ENCODE measurements around the gene ZNF839.

ZNF839 gene

DNA sequence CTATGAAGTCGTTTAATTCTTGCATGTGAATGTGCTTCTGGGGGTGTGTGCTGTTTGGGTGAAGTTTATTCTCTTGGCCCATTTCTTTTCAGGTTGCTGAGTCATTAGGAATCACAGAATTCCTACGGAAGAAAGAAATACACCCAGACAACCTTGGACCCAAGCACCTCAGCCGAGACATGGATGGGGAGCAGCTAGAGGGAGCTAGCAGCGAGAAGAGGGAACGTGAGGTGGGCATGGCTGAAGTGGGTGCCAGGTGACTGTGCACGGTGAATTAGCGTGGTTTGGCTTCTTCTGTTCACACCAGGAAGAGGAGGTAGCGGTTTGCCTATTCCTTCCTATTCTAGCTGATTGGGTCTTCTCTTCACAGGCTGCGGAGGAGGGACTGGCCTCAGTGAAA, 19.2 kb downstream of the ZNF839 start:
- no peaks in the 10 kb centered on the region for H3K9me3 ChIP-seq
- TF ChIP-seq, protein P1, sequence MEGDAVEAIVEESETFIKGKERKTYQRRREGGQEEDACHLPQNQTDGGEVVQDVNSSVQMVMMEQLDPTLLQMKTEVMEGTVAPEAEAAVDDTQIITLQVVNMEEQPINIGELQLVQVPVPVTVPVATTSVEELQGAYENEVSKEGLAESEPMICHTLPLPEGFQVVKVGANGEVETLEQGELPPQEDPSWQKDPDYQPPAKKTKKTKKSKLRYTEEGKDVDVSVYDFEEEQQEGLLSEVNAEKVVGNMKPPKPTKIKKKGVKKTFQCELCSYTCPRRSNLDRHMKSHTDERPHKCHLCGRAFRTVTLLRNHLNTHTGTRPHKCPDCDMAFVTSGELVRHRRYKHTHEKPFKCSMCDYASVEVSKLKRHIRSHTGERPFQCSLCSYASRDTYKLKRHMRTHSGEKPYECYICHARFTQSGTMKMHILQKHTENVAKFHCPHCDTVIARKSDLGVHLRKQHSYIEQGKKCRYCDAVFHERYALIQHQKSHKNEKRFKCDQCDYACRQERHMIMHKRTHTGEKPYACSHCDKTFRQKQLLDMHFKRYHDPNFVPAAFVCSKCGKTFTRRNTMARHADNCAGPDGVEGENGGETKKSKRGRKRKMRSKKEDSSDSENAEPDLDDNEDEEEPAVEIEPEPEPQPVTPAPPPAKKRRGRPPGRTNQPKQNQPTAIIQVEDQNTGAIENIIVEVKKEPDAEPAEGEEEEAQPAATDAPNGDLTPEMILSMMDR (IDR thresholded peaks at IDR 0.05), result no peak
- no peak overlapping the region for H3K27ac ChIP-seq
- H3K4me1 ChIP-seq (ENCODE audit: control insufficient read depth in 1 of 2, insufficient read depth in 1 of 2, low read depth in 1 of 2, low read length in 1 of 2), result peaks cover 7 to 10% of the 10 kb centered on the region in 2 experiments
- H3K36me3 ChIP-seq, result peaks cover 68% of the 10 kb centered on the region
- H3K4me3 ChIP-seq (ENCODE audit: low read depth in 1 of 2, low read length in 1 of 2), result no peak overlapping the region
- H3K27me3 ChIP-seq, result no peaks in the 10 kb centered on the region

DNA sequence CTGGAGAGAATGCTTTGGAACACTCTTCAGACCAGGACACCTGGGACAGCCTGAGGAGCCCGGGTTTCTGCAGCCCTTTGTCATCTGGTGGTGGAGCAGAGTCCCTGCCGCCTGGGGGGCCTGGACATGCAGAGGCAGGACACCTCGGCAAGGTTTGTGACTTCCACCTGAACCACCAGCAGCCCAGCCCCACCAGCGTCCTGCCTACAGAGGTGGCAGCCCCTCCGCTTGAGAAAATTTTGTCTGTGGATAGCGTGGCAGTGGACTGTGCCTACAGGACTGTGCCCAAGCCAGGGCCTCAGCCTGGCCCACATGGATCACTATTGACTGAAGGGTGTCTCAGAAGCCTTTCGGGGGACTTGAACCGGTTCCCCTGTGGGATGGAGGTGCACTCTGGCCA, 22.0 kb downstream of the ZNF839 start:
- no peak overlapping the region for H3K27ac ChIP-seq

DNA sequence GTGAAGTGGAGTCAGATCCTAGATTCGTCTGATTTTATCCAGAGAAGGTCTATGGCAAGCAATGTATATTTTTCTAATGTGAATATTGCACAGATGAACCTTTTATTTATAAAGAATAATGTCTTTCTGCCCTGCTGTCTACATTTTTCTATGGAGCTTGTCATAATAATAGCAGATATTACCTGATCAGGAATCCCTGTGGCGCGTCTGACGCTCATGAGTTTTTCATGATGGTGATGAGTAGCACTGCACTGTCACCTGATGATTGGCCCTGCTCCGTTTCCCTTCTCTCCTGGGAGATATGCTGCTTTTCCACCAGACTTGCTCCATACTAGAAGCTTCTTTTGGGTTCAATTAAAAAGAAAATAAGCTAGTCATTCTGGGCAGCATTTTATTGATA, 22.7 kb downstream of the ZNF839 start:
- TF ChIP-seq, protein P1 (IDR thresholded peaks at IDR 0.05), result no peak
- Histone ChIP-seq H3K27ac (no peak overlapping the region), H3K27me3 (no peaks in the 10 kb centered on the region), H3K9me3 (no peaks in the 10 kb centered on the region), H3K4me3 (ENCODE audit: low read depth in 1 of 2, low read length in 1 of 2) (no peak overlapping the region), H3K4me1 (ENCODE audit: control insufficient read depth in 1 of 2, insufficient read depth in 1 of 2, low read depth in 1 of 2, low read length in 1 of 2) (no peaks in the 10 kb centered on the region), H3K36me3 (peaks cover 87% of the 10 kb centered on the region)

More for the DNA sequence above, 22.0 kb downstream of the ZNF839 start:
- Histone ChIP-seq H3K4me3 (ENCODE audit: low read depth in 1 of 2, low read length in 1 of 2) (no peak overlapping the region), H3K4me1 (ENCODE audit: control insufficient read depth in 1 of 2, insufficient read depth in 1 of 2, low read depth in 1 of 2, low read length in 1 of 2) (no peaks in the 10 kb centered on the region), H3K27me3 (no peaks in the 10 kb centered on the region), H3K9me3 (no peaks in the 10 kb centered on the region), H3K36me3 (peaks cover 89% of the 10 kb centered on the region)
- TF ChIP-seq, protein P1 (IDR thresholded peaks at IDR 0.05), result no peak

DNA sequence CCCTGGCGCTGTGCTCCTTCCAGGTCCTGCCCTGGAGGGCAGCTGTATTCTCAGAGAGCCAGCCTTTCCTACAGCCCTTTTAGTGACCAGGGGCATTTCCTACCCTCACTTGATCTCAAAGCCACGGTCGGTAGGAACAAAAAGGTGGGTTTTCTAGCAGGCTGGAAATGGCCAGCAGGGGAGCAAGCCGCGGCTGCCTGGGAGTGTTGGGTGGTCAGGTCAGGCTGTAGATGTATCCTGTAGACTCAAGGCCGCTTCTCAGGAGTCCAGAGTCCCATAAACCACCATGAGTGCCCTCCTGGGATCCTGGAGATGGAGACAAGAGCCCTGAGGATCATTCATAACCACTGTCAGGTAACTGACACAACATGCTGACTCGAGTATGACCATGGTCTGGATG, 24.5 kb downstream of the ZNF839 start:
- Histone ChIP-seq H3K27ac (no peak overlapping the region), H3K27me3 (no peaks in the 10 kb centered on the region), H3K4me1 (ENCODE audit: control insufficient read depth in 1 of 2, insufficient read depth in 1 of 2, low read depth in 1 of 2, low read length in 1 of 2) (no peaks in the 10 kb centered on the region), H3K36me3 (peaks cover 85% of the 10 kb centered on the region), H3K9me3 (no peaks in the 10 kb centered on the region), H3K4me3 (ENCODE audit: low read depth in 1 of 2, low read length in 1 of 2) (no peak overlapping the region)
- TF ChIP-seq, protein P1 (IDR thresholded peaks at IDR 0.05), result no peak

DNA sequence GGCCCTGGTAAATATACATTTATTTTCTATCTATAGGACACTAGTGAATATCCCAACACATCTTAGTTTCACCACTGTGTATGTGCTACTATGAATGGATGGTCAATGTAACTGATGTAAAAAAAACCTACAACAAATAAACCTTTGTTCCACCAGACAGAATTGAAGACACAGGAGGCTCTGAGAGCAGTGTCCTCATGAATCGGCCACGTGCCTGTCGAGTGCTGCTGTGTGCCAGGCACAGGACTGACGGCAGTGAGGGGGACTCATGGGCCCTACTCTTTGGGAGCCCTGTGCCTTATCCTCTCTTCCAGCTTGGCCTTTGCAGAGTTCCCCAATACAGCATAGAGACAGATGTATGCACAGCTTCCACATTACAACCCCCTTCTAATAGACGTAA, 24.9 kb downstream of the ZNF839 start:
- Histone ChIP-seq H3K9me3 (no peaks in the 10 kb centered on the region), H3K36me3 (peaks cover 82% of the 10 kb centered on the region), H3K4me1 (ENCODE audit: control insufficient read depth in 1 of 2, insufficient read depth in 1 of 2, low read depth in 1 of 2, low read length in 1 of 2) (no peaks in the 10 kb centered on the region), H3K27me3 (no peaks in the 10 kb centered on the region), H3K27ac (no peak overlapping the region), H3K4me3 (ENCODE audit: low read depth in 1 of 2, low read length in 1 of 2) (no peak overlapping the region)
- TF ChIP-seq, protein P1 (IDR thresholded peaks at IDR 0.05), result no peak

DNA sequence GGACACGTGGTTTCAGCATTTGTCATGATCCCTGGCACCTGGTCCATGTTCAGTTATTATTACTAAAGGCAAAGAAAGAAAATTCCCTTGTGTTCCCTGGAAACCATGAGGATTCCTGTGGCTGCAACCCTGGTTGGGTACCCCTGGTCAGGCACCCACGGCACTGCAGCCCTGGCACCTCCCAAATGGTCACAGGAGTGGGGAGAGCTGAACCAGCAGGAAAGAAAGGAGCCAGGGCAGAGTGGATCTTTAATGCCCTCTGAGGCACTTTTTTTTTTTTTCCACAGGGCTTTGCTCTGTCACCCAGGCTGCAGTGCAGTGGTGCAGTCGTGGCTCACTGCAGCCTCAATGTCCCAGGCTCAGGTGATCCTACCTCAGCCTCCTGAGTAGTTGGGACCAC, 25.7 kb downstream of the ZNF839 start:
- TF ChIP-seq, protein P1 (IDR thresholded peaks at IDR 0.05), result no peak
- H3K36me3 ChIP-seq, result peaks cover 80% of the 10 kb centered on the region
- H3K4me3 ChIP-seq (ENCODE audit: low read depth in 1 of 2, low read length in 1 of 2), result no peak overlapping the region

More for the DNA sequence above, 25.7 kb downstream of the ZNF839 start:
- Histone ChIP-seq H3K4me1 (ENCODE audit: control insufficient read depth in 1 of 2, insufficient read depth in 1 of 2, low read depth in 1 of 2, low read length in 1 of 2) (peaks cover 3 to 6% of the 10 kb centered on the region in 2 experiments), H3K9me3 (no peaks in the 10 kb centered on the region), H3K27ac (no peak overlapping the region), H3K27me3 (no peaks in the 10 kb centered on the region)
